DOHH2 (cell line): Measurements from ENCODE around the gene BUB3.

Experiments
- CTCF ChIP-seq: fragments of 200-600 bp; sonication (generic); IDR thresholded peaks from one replicate; pipeline ENCODE4 v1.5.1; 2014; ENCODE audit warnings: antibody characterized with exemption, mild to moderate bottlenecking, low read depth, low read length; ENCODE audit not compliant: poor library complexity, severe bottlenecking
- EZH2phosphoT487 ChIP-seq: fragments of 200-600 bp; sonication (generic); IDR thresholded peaks from 2 replicates; pipeline ENCODE4 v1.6.1; 2017; ENCODE audit warnings: borderline replicate concordance, mild to moderate bottlenecking, antibody characterized with exemption, low read length, moderate library complexity, mixed read lengths

- TF ChIP-seq CTCF (peak; percentile 15), EZH2phosphoT487 (no peak)
Measured at GRCh38 chr10:123144697-123145541, 9.3 kb upstream of the BUB3 start.
